HTR-8/SVneo (cell line): Measurements from ENCODE around the gene SLC19A1.
"Not testable (repeated sequence)": the region's sequence is repeated elsewhere in the genome, so short reads cannot be mapped to it uniquely, and the experiment has no call there.

Experiments
- DNase-seq: peaks from one replicate; pipeline ENCODE4 v3.0.0; 2011; ENCODE audit warnings: low spot score, mixed read lengths; ENCODE audit not compliant: insufficient read length
- FAIRE-seq: peaks from 2 replicates; lab custom pipeline; 2011; peaks lifted over from hg19 to GRCh38; lab: Jason Lieb, UNC

The SLC19A1 gene

GRCh38 chr21:45536301-45537081 lies 5.7 kb downstream of the SLC19A1 start:
- FAIRE-seq (no peak), DNase-seq (no peak)

DNA sequence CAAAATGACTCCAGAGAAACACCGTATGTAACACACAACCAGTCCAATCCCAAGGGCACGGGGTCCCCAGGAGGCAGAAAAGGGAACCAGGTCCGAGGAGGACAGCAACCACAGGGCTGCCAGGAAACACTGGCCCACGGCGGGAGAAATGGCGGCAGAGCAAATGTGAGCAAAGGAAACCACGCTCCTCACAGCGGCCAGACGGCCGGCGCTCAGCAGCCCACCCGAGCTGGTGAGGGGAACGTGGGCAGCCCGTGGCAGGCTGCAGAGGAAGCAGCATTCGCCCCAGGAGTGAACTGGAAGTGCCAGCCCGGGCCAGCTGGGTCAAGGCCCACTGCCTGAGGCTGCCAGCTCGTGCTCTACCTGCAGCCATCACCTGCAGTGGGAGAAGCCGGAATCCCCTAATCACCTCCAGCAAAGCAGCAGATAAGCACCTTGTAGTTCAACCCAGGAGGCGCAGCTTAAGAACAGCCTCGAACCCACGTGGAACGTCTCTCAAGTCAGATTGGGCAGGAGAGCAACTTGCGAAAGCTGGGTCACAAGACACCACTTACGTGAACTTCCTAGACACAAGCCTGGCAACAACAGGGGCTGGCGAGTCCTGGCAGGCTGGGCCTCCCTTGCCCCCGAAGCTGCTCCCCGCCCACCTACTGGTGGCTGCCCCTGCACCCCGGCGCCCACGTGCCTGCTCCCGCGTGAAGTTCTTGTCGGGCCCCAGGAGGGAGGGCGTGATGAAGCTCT lies 6.7 kb downstream of the SLC19A1 start:
- DNase-seq = no peak
- FAIRE-seq = no peak

- DNase-seq (no peak), FAIRE-seq (no peak)
Observed at GRCh38 chr21:45534636-45535331, 7.5 kb downstream of the SLC19A1 start.

DNA sequence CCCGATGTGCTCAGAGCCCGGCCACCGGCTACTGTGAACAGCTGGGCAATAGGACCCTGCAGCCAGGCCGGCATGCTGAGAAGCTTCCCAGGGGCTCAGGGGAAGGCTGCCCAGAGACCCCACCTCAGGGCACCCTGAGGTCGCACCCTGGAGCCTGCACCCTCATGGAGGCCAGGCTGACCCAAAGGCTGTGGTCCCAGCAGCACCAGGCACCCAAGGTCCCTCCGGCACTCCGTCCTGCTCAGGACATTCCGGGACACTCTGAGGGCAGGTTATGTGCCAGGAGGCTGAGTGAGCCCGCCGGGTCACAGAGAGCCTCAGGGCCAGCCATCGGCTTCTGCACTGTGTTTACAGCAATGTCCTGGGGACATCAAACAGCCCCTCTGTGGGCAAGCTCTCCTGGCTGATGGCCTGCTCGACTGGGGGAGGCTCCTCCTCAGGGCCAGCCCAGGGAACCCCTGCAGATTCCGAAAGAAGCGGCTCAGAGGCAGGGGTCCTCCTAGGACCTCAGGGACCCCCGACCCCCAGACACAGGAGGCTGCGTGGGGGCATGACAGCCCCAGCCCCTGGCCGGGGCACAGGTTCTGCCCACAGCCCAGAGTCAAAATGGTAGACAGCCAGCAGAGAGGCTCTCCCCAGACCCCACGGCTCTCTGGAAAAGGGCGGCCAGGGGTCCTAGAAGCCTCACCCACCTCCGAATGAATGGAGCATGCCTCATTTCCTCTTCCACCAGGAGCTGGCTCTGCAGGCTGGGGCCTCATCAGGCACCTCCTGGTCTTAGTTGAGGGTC lies 8.2 kb downstream of the SLC19A1 start:
- no peak for DNase-seq

GRCh38 chr21:45533361-45533845 lies 8.8 kb downstream of the SLC19A1 start:
- FAIRE-seq (no peak), DNase-seq (no peak)

More for the DNA sequence above, 8.2 kb downstream of the SLC19A1 start:
- FAIRE-seq = no peak

DNA sequence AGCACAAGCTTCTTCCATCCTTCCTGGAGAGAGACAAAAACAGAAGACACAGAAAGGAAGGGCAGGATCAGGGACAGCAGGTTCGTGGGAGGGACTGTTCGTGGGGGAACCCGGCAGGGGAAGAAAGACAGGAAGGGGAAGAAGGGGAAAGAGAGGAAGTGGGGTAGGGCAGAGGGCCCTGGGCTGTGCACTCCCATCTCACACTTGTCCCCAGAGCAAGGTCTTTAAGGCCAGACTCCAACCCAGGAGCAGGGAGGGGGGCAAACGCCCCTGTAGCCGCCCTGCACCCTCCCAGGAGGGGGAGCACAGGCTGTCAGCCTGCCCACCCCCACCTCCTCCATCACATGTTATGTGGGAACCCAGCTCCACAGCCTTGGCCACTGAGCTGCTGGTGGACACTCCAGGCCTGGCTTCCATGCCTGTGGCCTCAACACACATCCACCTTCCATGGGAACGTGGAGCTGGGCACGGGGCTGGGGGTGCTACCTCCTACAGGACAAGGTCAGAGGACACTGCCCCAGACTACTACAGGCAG lies 9.3 kb downstream of the SLC19A1 start:
- no peak for DNase-seq
- FAIRE-seq = no peak

- DNase-seq = no peak
- no peak for FAIRE-seq
Observed at GRCh38 chr21:45531393-45532215, 10.6 kb downstream of the SLC19A1 start.

GRCh38 chr21:45531114-45531392 lies 11.2 kb downstream of the SLC19A1 start:
- FAIRE-seq, DNase-seq: not testable (repeated sequence)

DNA sequence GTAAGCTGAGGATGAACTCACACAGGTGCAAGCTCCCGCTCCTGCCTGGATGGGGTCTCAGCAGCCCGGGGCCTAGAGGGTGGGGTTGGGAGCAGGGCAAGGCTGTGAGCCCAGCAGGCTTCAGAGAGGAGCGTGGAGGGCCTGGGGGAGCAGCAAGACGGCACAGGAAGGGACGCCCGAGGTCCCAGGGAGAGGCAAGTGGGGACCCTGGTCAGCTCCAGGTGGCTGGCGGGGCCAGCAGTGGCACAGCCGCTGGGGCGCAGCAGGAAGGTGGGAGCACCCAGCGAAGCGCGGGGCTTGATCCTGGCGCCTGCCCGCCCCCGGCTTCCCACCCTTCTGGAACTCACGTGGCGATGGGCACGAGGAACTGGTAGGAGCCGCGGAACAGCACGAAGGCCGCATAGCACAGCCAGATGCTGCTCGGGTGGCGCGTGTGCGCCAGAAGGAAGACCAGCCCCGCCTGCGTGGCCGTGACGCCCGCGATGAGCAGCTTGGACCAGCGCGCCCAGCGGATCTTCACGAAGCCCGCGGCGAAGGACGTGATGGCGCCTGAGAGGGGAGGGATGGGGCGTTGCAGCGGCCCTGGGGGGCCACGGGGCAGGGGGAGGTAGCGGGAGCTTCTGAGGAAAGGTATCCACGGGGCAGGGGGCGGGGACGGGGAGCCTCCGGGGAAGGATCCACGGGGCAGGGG lies 11.7 kb downstream of the SLC19A1 start:
- DNase-seq = no peak
- no peak for FAIRE-seq

DNA sequence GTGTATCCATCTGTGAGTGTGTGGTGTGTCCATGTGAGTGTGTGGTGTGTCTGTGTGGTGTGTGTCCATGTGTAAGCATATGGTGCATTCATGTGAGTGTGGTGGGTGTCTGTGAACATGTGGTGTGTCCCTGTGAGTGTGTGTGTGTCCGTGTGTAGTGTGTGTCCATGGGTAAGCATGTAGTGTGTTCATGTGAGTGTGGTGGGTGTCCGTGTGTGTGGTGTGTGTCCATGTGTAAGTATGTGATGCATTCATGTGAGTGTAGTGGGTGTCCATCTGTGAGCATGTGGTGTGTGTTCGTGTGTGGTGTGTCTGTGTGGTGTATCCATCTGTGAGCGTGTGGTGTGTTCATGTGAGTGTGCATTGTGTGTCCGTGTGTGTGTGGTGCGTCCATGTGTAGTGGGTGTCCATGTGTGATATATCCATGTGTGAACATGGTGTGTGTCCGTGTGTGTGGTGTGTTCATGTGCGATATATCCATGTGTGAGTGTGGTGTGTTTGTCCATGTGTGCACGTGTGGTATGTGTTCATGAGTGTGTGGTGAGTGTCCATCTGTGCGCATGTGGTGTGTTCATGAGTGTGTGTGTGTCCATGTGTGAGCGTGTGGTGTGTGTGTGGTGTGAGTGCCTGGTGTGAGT lies 12.3 kb downstream of the SLC19A1 start:
- FAIRE-seq = peak; percentile 98

DNA sequence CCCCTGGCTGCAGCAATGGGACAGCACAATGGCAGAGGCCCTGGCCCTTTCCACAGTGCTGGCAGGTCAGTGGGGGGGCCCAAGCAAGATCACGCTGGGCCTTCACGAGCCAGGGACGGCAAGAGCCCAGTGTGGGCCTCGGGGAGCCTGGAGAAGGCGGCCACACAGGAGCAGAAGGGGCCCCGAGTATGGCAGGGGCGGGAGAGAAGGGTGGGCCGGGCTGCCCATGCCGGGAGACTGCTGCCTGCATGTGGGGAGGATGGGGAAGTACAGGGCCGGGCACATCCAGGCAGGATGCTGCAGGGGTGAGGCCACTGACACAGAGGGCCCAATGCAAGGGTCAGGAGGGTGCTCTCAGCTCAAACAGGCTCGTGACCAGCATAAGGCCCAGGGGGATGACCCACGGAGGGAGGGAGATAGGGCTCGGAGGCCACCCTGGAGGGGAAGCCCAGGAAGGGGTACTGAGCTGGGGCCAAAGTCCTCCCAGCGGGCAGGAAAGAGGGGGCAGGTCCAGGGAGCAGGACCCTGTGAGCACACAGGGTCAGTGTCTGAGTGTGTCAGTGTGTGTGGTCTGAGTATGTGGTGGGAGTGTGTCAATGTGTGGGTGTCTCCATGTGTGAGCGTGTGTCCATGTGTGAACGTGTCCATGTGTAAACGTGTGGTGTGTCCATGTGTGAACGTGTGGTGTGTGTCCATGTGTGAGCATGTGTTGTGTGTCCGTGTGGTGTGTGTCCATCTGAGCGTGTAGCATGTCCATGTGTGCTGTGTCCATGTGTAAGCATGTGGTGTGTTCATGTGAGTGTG lies 13.1 kb downstream of the SLC19A1 start:
- FAIRE-seq (no peak), DNase-seq (no peak)

More for the DNA sequence above, 12.3 kb downstream of the SLC19A1 start:
- DNase-seq = no peak

DNA sequence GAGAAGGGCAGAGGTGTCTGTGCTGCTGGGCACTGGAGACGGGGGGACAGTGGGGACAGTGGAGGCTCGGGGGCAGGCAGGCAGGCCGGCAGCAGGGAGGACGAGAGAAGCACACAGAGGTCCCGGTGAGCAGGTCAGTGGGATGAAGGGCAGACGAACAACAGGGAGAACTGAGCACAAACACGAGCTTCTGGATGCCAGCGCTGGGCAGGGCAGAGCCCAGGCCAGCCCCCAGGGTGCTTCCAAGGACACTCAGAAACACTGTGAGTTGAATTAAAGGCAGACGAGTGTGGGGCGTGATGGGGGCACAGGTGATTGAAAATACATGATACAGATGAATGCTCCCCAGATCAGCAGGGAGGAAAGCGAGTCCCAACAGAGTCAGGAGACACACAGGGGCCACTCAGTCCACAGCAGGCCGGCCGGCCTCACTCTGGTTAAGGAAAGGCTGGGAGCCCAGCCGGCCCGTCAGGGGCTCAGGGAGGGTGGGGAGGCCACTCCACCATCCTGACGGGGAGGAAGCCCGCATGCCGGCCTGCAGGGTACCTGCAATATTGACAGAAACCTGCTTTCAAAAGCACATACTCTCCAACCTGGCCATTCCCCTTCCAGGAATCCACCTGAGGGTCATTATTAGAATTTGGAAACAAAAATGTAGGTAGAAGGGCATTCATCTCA lies 14.1 kb downstream of the SLC19A1 start:
- no peak for FAIRE-seq
- DNase-seq = no peak

GRCh38 chr21:45527151-45527999 lies 14.9 kb downstream of the SLC19A1 start:
- not testable (repeated sequence) for FAIRE-seq, DNase-seq

- no peak for FAIRE-seq
Observed at GRCh38 chr21:45525910-45526306, 16.3 kb downstream of the SLC19A1 start.

DNA sequence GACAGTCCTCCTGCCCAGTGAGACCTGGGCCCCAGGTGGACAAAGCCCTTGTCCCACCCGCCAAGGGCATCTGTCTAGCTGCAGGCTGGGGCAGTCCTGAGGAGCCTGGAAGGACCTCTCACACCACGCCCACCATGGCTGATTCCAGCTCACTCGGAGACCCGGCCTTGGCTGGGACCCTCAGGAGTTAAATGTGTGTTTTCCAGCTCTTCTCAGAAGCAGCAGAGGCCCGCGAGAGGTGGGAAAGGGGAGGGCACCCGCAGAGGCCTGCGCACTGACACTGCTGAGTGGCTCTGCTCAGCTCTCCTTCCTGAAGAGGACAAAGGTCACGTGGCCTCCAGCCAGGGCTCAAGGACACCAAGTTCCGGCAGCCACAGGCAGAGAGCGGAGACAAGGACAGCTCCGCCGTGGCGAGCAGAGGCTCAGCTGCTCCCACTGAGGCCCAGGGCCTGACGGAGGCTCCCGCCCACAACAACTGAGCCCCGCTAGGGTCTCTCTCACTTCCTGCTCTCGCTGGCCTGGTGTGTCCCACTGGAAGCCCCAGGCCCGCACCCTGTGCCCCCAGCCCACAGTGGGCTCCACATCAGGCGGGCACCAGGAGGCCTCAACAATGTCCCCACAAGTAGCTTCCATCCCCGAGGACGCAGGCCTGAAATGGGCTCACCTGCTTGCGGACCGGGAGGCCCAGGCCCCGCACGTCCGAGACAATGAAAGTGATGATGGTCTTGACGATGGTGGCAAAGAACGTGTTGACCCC lies 16.9 kb downstream of the SLC19A1 start:
- DNase-seq (no peak), FAIRE-seq (no peak)

More at GRCh38 chr21:45525910-45526306, 16.3 kb downstream of the SLC19A1 start:
- DNase-seq = no peak
